ENCODE data around the gene EPHA2. TPM values are rescaled to one million over a fixed set of nuclear protein-coding genes. Genes with fewer than 3 reads are reported as not detected.

The EPHA2 gene
- total RNA-seq, 1 donor from 2014 or later = 144 TPM

- peak; percentile 88 for FAIRE-seq
Observed at GRCh38 chr1:16187748-16188401, 32.0 kb upstream of the EPHA2 start.

GRCh38 chr1:16186655-16187235 lies 30.9 kb upstream of the EPHA2 start:
- Histone ChIP-seq H3K27me3 (ENCODE audit: control insufficient read depth, insufficient read depth, low read length) (no peaks in the 10 kb centered on the region), H3K4me3 (ENCODE audit: low read depth, low read length) (no peak overlapping the region), H3K36me3 (ENCODE audit: control insufficient read depth, insufficient read depth, low read length) (no peaks in the 10 kb centered on the region)
- DNase-seq (ENCODE audit: low read depth) (no peak), FAIRE-seq (no peak)
- no peak for TF ChIP-seq CTCF (IDR thresholded peaks at IDR 0.05; ENCODE audit: insufficient read depth, low read length, severe bottlenecking)

More at GRCh38 chr1:16187748-16188401, 32.0 kb upstream of the EPHA2 start:
- no peak overlapping the region for H3K4me3 ChIP-seq (ENCODE audit: low read depth, low read length)
- no peaks in the 10 kb centered on the region for H3K27me3 ChIP-seq (ENCODE audit: control insufficient read depth, insufficient read depth, low read length)
- H3K36me3 ChIP-seq (ENCODE audit: control insufficient read depth, insufficient read depth, low read length) = no peaks in the 10 kb centered on the region
- peak; percentile 97 for TF ChIP-seq CTCF (IDR thresholded peaks at IDR 0.05; ENCODE audit: insufficient read depth, low read length, severe bottlenecking)
- DNase-seq (ENCODE audit: low read depth) = peak; percentile 95

GRCh38 chr1:16184557-16185303 lies 28.9 kb upstream of the EPHA2 start:
- no peaks in the 10 kb centered on the region for H3K27me3 ChIP-seq (ENCODE audit: control insufficient read depth, insufficient read depth, low read length)
- no peaks in the 10 kb centered on the region for H3K36me3 ChIP-seq (ENCODE audit: control insufficient read depth, insufficient read depth, low read length)
- DNase-seq (ENCODE audit: low read depth) (peak; percentile 86), FAIRE-seq (no peak)
- no peak overlapping the region for H3K4me3 ChIP-seq (ENCODE audit: low read depth, low read length)
- peak; percentile 2 for TF ChIP-seq CTCF (IDR thresholded peaks at IDR 0.05; ENCODE audit: insufficient read depth, low read length, severe bottlenecking)

- H3K4me3 ChIP-seq (ENCODE audit: low read depth, low read length) = no peak overlapping the region
- FAIRE-seq = no peak
- no peaks in the 10 kb centered on the region for H3K36me3 ChIP-seq (ENCODE audit: control insufficient read depth, insufficient read depth, low read length)
- no peak for TF ChIP-seq CTCF (IDR thresholded peaks at IDR 0.05; ENCODE audit: insufficient read depth, low read length, severe bottlenecking)
- peak; percentile 64 for DNase-seq (ENCODE audit: low read depth)
- H3K27me3 ChIP-seq (ENCODE audit: control insufficient read depth, insufficient read depth, low read length) = no peaks in the 10 kb centered on the region
Observed at GRCh38 chr1:16183765-16184556, 28.1 kb upstream of the EPHA2 start.

- no peaks in the 10 kb centered on the region for H3K36me3 ChIP-seq (ENCODE audit: control insufficient read depth, insufficient read depth, low read length)
- H3K4me3 ChIP-seq (ENCODE audit: low read depth, low read length) = no peak overlapping the region
- no peak for TF ChIP-seq CTCF (IDR thresholded peaks at IDR 0.05; ENCODE audit: insufficient read depth, low read length, severe bottlenecking)
- FAIRE-seq (peak; percentile 88), DNase-seq (ENCODE audit: low read depth) (peak; percentile 100)
- H3K27me3 ChIP-seq (ENCODE audit: control insufficient read depth, insufficient read depth, low read length) = no peaks in the 10 kb centered on the region
Observed at GRCh38 chr1:16183179-16183578, 27.3 kb upstream of the EPHA2 start.
